ENCODE results near the gene BABAM2. TPM values are rescaled to one million over a fixed set of nuclear protein-coding genes. Genes with fewer than 3 reads are reported as not detected.
A peak's percentile ranks its signal among the peaks of the same experiment; 100 is the strongest.

The BABAM2 gene
- total RNA-seq, 1 experiment from 2014 or later = 27.1 TPM

GRCh38 chr2:28173377-28173776 lies 282.8 kb downstream of the BABAM2 start:
- Histone ChIP-seq H3K27ac (ENCODE audit: insufficient read length, low read depth, low read length) (no peak overlapping the region), H4K8ac (replicated peaks; ENCODE audit: insufficient read length, low read depth, low read length) (no peak overlapping the region), H3K9me3 (ENCODE audit: control insufficient read depth, low read depth, low read length) (no peaks in the 10 kb centered on the region), H2AK5ac (ENCODE audit: insufficient read length, low read length) (no peak overlapping the region), H3K9ac (ENCODE audit: extremely low read depth, insufficient read length, low read length) (no peak overlapping the region), H2BK120ac (ENCODE audit: low read depth, low read length, poor library complexity, severe bottlenecking) (no peak overlapping the region), H3K14ac (ENCODE audit: insufficient read depth, low read length) (no peak overlapping the region), H2BK12ac (ENCODE audit: insufficient read length, low read depth, low read length) (no peak overlapping the region), H3K4me1 (ENCODE audit: insufficient read depth, low read length) (no peaks in the 10 kb centered on the region), H3K4me2 (ENCODE audit: insufficient read depth, insufficient read length, low read length) (no peak overlapping the region), H2BK15ac (ENCODE audit: low read depth, low read length) (no peak overlapping the region), H3K23ac (ENCODE audit: insufficient read length, low read depth, low read length) (no peak overlapping the region), H3K23me2 (ENCODE audit: insufficient read length, low read depth, low read length, poor library complexity, severe bottlenecking) (no peaks in the 10 kb centered on the region), H3K4ac (ENCODE audit: low read depth, low read length) (no peak overlapping the region), H4K5ac (ENCODE audit: insufficient read length, low read depth, low read length) (no peak overlapping the region), H3K56ac (ENCODE audit: insufficient read length, low read depth, low read length) (no peak overlapping the region), H2AFZ (ENCODE audit: low read length) (no peak overlapping the region), H4K20me1 (ENCODE audit: control insufficient read depth, insufficient read depth, insufficient read length) (no peaks in the 10 kb centered on the region), H2BK5ac (ENCODE audit: insufficient read length, low read length) (no peak overlapping the region), H3K27me3 (ENCODE audit: insufficient read depth, low read length) (no peaks in the 10 kb centered on the region), H4K91ac (ENCODE audit: insufficient read length, low read depth, low read length) (no peak overlapping the region), H3K79me2 (ENCODE audit: insufficient read depth, low read length) (no peaks in the 10 kb centered on the region), H3K18ac (ENCODE audit: insufficient read length, low read depth, low read length) (no peak overlapping the region), H3K79me1 (ENCODE audit: insufficient read depth, low read depth, low read length, poor library complexity, severe bottlenecking) (no peaks in the 10 kb centered on the region), H2BK20ac (ENCODE audit: low read depth, low read length, poor library complexity, severe bottlenecking) (no peak overlapping the region), H3T11ph (ENCODE audit: low read length) (no peak overlapping the region)
- H3K27me3 Mint-ChIP-seq (ENCODE audit: low read depth) = no peaks in the 10 kb centered on the region
- TF ChIP-seq CTCF (conservative IDR thresholded peaks at IDR 0.05) = no peak
- no CpG with 5 or more reads among the region's 8 CpGs for whole genome bisulfite sequencing (ENCODE audit: extremely low coverage, insufficient read length, low lambda C conversion rate)
- H3K27ac Mint-ChIP-seq = 0 out of 7 replicates have a peak overlapping the region, but pooled peaks of 1 of the 3 experiments have one; percentile 2
- no peak for DNase-seq
- H3K4me3 Mint-ChIP-seq = no peak overlapping the region
- H3K9me3 Mint-ChIP-seq = peaks cover 13 to 14% of the 10 kb centered on the region in 2 experiments
- peaks cover 6 to 10% of the 10 kb centered on the region in 2 experiments for H3K4me1 Mint-ChIP-seq
- peaks cover 0 to 17% (median 1%) of the 10 kb centered on the region in 3 experiments; a peak in 2 of 7 replicates for H3K36me3 Mint-ChIP-seq (ENCODE audit: insufficient read depth in 1 of 3, low read depth in 3 of 3)

Data from H9 (cell line).